ENCODE measurements around the gene MAST2. TPM values are rescaled to one million over a fixed set of nuclear protein-coding genes. Genes with fewer than 3 reads are reported as not detected.

The MAST2 gene
- total and polyA plus RNA-seq, 2 of the 4 experiments (the other 2 are of a cell fraction), result 14.2 to 41.0 TPM

GRCh38 chr1:45846931-45847330 lies 43.5 kb downstream of the MAST2 start:
- no CpG with 5 or more reads among the region's 3 CpGs for WGBS, 2 experiments (ENCODE audit: extremely low coverage in 2 of 2, insufficient read length in 1 of 2)
- H3K4ac ChIP-seq (ENCODE audit: low read depth, low read length), result no peak overlapping the region
- no peak overlapping the region for H2AFZ ChIP-seq (replicated peaks; ENCODE audit: low read length, poor library complexity)
- H3K14ac ChIP-seq (replicated peaks; ENCODE audit: low read depth, low read length), result 0 out of 2 replicates have a peak overlapping the region, but pooled peaks have one; percentile 10
- no peak overlapping the region for H3K9ac ChIP-seq (ENCODE audit: low read depth, low read length)
- H4K8ac ChIP-seq (ENCODE audit: low read depth in 2 of 2, low read length in 2 of 2), result peak overlapping the region; percentile 28 to 31; a peak in 1 of 4 replicates
- DNase-seq, result peak; percentile 59
- H3K4me1 ChIP-seq (ENCODE audit: control insufficient read depth, insufficient read depth, low read length), result peaks cover 2% of the 10 kb centered on the region
- H2BK15ac ChIP-seq (ENCODE audit: low read depth, low read length), result no peak overlapping the region
- H4K20me1 ChIP-seq (ENCODE audit: insufficient read depth, low read length), result no peaks in the 10 kb centered on the region; the same call in none of the 2 replicates
- ChIA-PET POLR2A (ENCODE audit: unreplicated experiment) (no interaction called here), CTCF (no interaction called here)
- H3K9me3 ChIP-seq (ENCODE audit: control insufficient read depth, insufficient read depth, low read length), result no peaks in the 10 kb centered on the region
- H3K4me2 ChIP-seq (ENCODE audit: low read depth, low read length), result peak overlapping the region; percentile 65; the same call in 1 of the 2 replicates
- H2AK9ac ChIP-seq (replicated peaks; ENCODE audit: low read depth, low read length, poor library complexity), result no peak overlapping the region
- H3K18ac ChIP-seq (ENCODE audit: low read depth, low read length), result no peak overlapping the region
- H3K23ac ChIP-seq (ENCODE audit: low read depth, low read length), result no peak overlapping the region
- H2BK120ac ChIP-seq (ENCODE audit: low read depth, low read length), result no peak overlapping the region; the same call in 1 of the 2 replicates
- no peak overlapping the region for H2BK5ac ChIP-seq (ENCODE audit: low read depth, low read length, poor library complexity, severe bottlenecking)
- H3K79me1 ChIP-seq (ENCODE audit: low read depth in 1 of 2, low read length in 2 of 2), result peaks cover 14 to 31% of the 10 kb centered on the region in 2 experiments
- no peak overlapping the region for H4K91ac ChIP-seq (ENCODE audit: insufficient read depth, low read depth, low read length)
- intact Hi-C loops (cut with micrococcal nuclease), result loop anchor here (10.0 kb wide), 1 partner anchor 162 kb away; the partner anchor contains the start of genes GPBP1L1 and TMEM69
- in situ Hi-C loops (cut with MboI; ENCODE audit: low sequenced_read_pairs), result no loop called here
- peak overlapping the region; percentile 59 for H2AK5ac ChIP-seq (ENCODE audit: low read depth, low read length)
- H2BK20ac ChIP-seq (ENCODE audit: low read depth, low read length), result no peak overlapping the region
- peak overlapping the region; percentile 61; the same call in 1 of the 2 replicates for H3K27ac ChIP-seq (ENCODE audit: insufficient read depth, low read length)
- H3K56ac ChIP-seq (ENCODE audit: extremely low read depth, insufficient read depth, low read length), result no peak overlapping the region
- peak; percentile 82 for TF ChIP-seq CEBPB (IDR thresholded peaks at IDR 0.05; ENCODE audit: low read depth, low read length)
- TF ChIP-seq ELK1 (IDR thresholded peaks at IDR 0.05; ENCODE audit: borderline replicate concordance, low read depth, low read length), result no peak
- no peak for TF ChIP-seq MAZ (IDR thresholded peaks at IDR 0.05; ENCODE audit: borderline replicate concordance, low read depth, low read length)
- no peak for TF ChIP-seq SMC3 (IDR thresholded peaks at IDR 0.05; ENCODE audit: low read depth, low read length)
- no peaks in the 10 kb centered on the region for H3K9me1 ChIP-seq (ENCODE audit: insufficient read depth, low read length)
- no peak overlapping the region for H4K5ac ChIP-seq (ENCODE audit: low read depth, low read length)
- no peaks in the 10 kb centered on the region for H3K36me3 ChIP-seq (ENCODE audit: control insufficient read depth, insufficient read depth, low read length)
- dilution Hi-C loops (cut with HindIII; ENCODE audit: low sequenced_read_pairs, unreplicated experiment), result no loop called here
- no peak overlapping the region for H3K4me3 ChIP-seq (ENCODE audit: insufficient read depth, low read depth, low read length)
- no peaks in the 10 kb centered on the region for H3K27me3 ChIP-seq (ENCODE audit: control insufficient read depth, insufficient read depth, low read length)
- no TSS peak for BruUV-seq (replicated peaks)
- ATAC-seq (ENCODE audit: low read depth), result peak; percentile 45

Data from IMR-90 (cell line).